ENCODE data around the gene PRKCSH. TPM values are rescaled to one million over a fixed set of nuclear protein-coding genes. Genes with fewer than 3 reads are reported as not detected.
A peak's percentile ranks its signal among the peaks of the same experiment; 100 is the strongest.

Gene PRKCSH
- total RNA-seq, 2 experiments from 2014 or later = 95.6 to 271 TPM

DNA sequence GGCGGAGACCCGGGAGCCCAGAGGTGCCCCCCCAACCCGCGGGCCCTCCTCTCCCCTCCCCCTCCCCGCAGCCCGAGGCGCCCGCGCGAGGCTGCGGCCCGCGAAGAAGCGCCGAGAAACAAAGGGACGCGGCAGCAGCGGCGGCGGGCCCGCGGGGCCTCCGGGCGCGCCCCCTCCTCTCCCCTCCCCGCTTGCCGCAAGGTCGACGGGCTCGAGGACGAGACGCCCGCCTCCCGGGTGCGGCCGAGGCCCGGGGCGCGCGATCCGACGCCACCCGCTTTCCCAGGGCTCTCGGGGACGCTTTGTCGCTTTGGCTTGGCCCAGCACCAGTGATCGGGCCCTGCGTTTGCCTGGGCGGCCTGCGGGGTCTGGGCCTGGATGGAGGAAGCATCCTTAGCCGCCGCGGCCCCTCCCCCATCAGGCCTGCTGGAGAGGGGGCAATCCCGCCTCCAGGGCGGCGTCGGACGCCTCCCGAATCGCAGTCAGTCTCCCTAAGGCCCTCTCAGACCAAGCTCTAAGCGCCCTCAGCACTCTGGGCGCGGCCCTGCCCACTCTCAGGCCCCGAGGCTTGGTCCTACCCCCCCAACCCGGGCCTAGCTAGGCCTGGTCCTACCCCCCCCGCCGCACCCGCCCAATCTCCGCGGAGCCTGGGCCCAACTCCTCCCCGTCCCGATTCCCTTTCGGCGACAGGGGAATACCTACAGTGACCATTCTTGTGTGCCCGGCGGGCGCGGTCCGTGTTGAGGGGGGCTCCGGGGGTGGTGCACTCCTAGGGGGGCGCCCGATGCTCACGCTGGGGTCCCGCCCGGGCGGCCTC is 44.7 kb downstream of the PRKCSH start:
- Histone ChIP-seq H3K27ac (ENCODE audit: low read depth, low read length, poor library complexity, severe bottlenecking) (no peak overlapping the region), H4K20me1 (ENCODE audit: insufficient read depth, low read length) (no peaks in the 10 kb centered on the region), H3K79me2 (ENCODE audit: insufficient read depth, low read depth, low read length) (no peaks in the 10 kb centered on the region), H3K4me3 (ENCODE audit: low read depth, low read length, poor library complexity, severe bottlenecking) (no peak overlapping the region), H3K4me1 (ENCODE audit: insufficient read depth, low read length, poor library complexity, severe bottlenecking) (peaks cover 23% of the 10 kb centered on the region), H3K4me2 (ENCODE audit: low read length) (no peak overlapping the region), H3K9me2 (ENCODE audit: insufficient read depth, low read length) (no peaks in the 10 kb centered on the region), H3K36me3 (ENCODE audit: insufficient read depth, low read length) (no peaks in the 10 kb centered on the region), H2AFZ (ENCODE audit: low read length) (no peak overlapping the region), H3K9me3 (ENCODE audit: low read length) (no peaks in the 10 kb centered on the region)
- intact Hi-C loops (cut with micrococcal nuclease; ENCODE audit: unreplicated experiment) = no loop called here
- TF ChIP-seq EZH2phosphoT487 (IDR thresholded peaks at IDR 0.05; ENCODE audit: borderline replicate concordance, low read depth, low read length) = no peak
- TF ChIP-seq CTCF (conservative IDR thresholded peaks at IDR 0.05; ENCODE audit: low read length) = no peak
- BruUV-seq (replicated peaks) = no TSS peak
- no peak for DNase-seq (ENCODE audit: low spot score)
- POLR2A ChIA-PET = no interaction called here
- CTCF ChIA-PET (ENCODE audit: unreplicated experiment) = no interaction called here

DNA sequence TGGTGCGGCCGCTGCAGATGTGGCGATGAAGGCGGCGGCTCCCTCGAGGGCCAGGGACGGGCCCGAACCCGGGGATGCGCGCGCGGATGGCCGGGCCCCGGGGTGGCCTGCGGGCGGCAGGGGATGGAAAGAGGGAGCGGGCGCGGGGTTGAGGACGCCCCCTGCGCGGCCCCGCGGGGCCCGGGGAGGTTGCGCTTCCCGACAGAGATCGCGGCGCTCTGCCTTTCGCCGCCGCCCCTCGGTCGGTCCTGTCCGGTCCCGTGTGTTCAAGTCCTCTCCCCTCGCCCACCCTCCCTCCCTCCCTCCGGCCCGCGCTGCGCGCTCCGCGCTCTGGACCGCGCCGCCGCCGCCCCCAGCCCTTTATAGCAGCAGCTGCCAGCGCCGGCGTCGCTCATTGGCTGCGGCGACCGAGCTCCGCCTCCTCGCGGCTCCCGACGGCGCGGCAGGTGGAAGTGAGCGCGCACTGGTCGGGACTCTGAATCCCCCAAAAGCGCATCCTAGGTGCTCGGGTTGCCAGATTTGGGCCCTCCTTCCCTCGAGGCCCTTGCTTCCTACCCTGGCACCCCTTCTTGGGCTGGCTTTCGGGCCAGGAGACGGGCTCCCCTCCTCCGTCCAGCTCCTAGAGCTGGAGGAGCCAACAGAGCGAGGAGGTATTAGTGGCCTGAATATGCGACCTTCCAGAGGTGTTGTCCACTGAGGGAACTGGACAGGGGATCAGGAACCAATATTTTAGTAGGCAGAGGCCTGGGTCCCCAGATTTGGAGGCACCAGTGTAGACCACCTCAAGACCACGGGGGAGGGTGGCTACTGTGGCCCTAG is 45.5 kb downstream of the PRKCSH start, which contains the start of gene ELAVL3:
Gene ELAVL3, minus strand, starts transcription at position 332 of the 819 bp plus-strand sequence. CDS start 438 bp downstream, outside the sequence.
- peak within 1 kb of the TSS; percentile 35 for H3K27ac ChIP-seq (ENCODE audit: low read depth, low read length, poor library complexity, severe bottlenecking)
- H2AFZ ChIP-seq (ENCODE audit: low read length) = peak within 1 kb of the TSS; percentile 9; the same call in 1 of the 2 replicates
- no peak for DNase-seq (ENCODE audit: low spot score)
- POLR2A ChIA-PET = no interaction called here
- peaks cover 23% of the 10 kb centered on the region for H3K4me1 ChIP-seq (ENCODE audit: insufficient read depth, low read length, poor library complexity, severe bottlenecking)
- peak within 1 kb of the TSS; percentile 74 for H3K4me2 ChIP-seq (ENCODE audit: low read length)
- no peaks in the 10 kb centered on the region for H3K79me2 ChIP-seq (ENCODE audit: insufficient read depth, low read depth, low read length)
- H3K9me3 ChIP-seq (ENCODE audit: low read length) = no peaks in the 10 kb centered on the region
- CTCF ChIA-PET (ENCODE audit: unreplicated experiment) = no interaction called here
- no peak for TF ChIP-seq EZH2phosphoT487 (IDR thresholded peaks at IDR 0.05; ENCODE audit: borderline replicate concordance, low read depth, low read length)
- TF ChIP-seq CTCF (conservative IDR thresholded peaks at IDR 0.05; ENCODE audit: low read length) = no peak
- no TSS peak for BruUV-seq (replicated peaks)
- no peaks in the 10 kb centered on the region for H3K36me3 ChIP-seq (ENCODE audit: insufficient read depth, low read length)
- no peaks in the 10 kb centered on the region for H3K9me2 ChIP-seq (ENCODE audit: insufficient read depth, low read length)
- no peaks in the 10 kb centered on the region for H4K20me1 ChIP-seq (ENCODE audit: insufficient read depth, low read length)
- intact Hi-C loops (cut with micrococcal nuclease; ENCODE audit: unreplicated experiment) = no loop called here
- peak within 1 kb of the TSS; percentile 65 for H3K4me3 ChIP-seq (ENCODE audit: low read depth, low read length, poor library complexity, severe bottlenecking)
